HG03025 (cell line): ENCODE results near the gene SLC25A25.
"Not testable (repeated sequence)": the region's sequence is repeated elsewhere in the genome, so short reads cannot be mapped to it uniquely, and the experiment has no call there.

Experiments used
- ATAC-seq: cut with Tn5 transposase; IDR thresholded peaks from one replicate; pipeline ENCODE4 v1.9.1; 2021; ENCODE audit warnings: mild to moderate bottlenecking, moderate library complexity; ENCODE audit not compliant: unreplicated experiment, low FRiP score

Gene SLC25A25

GRCh38 chr9:128071475-128071874 is 3.4 kb downstream of the SLC25A25 start:
- not testable (repeated sequence) for ATAC-seq

DNA sequence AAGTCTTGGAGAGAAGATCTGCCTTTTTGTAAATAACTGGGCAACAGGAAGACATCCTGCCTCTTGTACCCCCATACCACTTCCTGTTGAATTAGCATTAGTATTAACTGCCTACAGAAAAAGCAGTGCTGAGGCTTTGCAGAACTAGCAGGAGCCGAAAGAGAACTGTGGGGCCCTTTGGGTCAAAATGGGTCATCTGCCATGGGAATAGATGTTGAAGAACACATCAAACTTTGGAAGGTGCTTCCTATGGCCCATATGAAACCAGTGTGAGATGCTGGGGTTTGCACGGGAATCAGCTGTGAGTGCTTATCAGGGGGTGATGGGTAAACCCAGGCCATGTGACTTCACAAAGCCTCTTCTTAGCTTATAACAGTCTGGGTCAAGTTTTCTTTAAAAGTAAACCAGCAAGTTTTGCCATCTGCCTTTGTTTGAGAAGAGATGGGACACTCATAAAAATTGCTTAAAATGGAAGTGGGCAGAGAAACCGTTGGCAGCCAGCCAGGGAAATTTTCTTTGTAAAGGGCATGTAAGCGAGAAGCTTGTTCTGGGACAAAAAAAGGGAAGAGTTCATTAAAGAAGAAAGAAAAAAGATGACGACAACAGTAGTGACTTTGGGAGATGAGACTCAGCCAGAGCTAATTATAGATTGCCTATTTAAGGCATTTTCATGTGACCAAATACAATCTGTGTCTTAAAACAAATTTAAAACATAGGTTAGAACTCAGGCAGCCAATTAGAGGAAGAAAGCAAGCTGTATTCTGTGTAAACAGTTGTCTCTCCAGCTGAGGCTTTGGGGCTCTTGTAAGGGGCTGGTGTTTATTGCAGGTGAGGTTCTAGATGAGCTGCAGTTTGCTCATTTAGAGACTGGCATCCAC is 4.4 kb downstream of the SLC25A25 start:
- no peak for ATAC-seq

DNA sequence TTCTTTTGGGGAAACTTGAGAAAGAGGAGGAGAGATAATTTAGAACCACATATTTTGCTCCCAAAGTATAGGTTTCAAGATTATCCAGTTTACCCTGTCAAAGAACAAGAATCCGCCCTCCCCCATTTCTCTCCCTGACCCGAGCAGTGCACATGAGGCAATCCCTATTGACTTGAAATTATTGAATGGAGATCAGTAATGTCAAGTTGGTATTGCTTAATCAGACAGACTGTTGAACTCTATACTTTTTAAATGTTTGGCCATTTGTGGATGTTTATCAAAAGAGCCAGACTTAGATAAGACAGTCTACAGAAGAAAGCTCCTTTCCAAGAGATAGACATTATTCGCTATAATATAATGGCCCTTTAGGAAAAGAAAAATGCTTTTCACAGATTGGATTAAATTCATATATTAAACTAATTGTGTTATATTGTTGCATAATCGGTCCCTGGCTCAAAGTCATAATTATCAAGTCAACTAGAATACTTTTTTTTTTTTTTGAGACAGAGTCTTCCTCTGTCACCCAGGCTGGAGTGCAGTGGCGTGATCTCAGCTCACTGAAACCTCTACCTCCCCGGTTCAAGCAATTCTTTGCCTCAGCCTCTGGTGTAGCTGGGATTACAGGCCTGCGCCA is 5.3 kb downstream of the SLC25A25 start:
- ATAC-seq = no peak

DNA sequence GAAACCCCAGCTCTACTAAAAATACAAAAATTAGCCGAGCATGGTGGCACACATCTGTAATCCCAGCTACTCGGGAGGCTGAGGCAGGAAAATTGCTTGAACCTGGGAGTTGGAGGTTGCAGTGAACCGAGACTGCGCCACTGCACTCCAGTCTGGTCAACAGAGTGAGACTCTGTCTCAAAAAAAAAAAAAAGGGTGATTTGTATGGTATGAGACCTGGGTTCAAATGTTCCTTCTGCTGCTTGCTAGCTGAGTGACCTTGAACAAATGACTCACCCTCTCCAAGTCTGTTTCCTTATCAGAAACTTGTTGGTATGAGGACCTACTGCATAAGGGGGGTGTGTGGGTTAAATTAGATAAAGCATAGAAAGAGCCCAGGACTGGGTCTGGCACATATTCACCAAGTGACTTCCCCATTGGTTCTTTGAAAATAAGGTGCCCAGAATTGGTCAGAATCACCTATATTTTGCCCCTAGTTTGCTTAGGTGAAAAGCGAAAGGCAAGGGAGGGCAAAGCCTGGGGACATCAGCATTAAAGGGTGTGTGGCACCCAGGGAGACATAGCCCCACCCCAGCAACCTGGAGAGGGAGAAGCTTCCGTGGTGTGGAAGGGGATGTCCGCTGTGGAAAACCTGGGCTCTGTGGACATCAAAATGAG is 9.9 kb downstream of the SLC25A25 start:
- no peak for ATAC-seq

GRCh38 chr9:128078504-128079434 is 10.7 kb downstream of the SLC25A25 start:
- no peak for ATAC-seq

DNA sequence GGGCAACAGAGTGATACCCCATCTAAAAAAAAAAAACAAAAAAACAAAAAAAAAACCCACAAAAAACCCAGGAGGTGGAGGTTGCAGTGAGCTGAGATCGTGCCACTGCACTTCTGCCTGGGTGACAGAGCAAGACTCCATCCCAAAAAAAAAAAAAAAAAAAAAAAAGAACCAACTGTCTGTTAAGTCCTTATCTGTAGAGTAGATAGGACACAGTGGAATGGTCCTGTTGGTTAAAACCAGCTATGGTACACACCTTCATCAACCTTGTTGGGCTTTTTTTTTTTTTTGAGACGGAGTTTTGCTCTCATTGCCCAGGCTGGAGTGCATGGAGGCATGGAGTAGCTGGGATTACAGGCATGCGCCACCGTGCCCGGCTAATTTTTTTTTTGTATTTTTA is 12.2 kb downstream of the SLC25A25 start:
- ATAC-seq = no peak

DNA sequence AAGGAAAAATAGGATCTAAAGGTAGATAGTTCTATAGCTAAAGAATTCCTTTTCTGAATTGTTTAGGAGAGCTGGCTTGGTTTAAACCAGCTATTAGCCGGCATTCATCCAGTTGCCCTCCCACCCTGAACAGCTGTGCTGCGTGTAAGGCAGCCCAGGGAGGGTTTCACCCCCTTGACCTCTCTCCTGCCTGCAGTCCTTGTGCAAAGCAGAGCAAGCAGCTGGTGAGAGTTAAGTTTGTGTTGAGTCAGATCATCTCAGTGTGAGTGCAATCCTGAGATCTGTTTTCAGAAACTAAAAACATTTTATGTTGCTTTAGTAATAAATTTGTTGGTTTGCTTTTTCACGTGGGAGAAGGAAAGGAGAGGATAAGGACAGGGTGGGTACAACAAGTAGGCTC is 13.0 kb downstream of the SLC25A25 start:
- no peak for ATAC-seq

DNA sequence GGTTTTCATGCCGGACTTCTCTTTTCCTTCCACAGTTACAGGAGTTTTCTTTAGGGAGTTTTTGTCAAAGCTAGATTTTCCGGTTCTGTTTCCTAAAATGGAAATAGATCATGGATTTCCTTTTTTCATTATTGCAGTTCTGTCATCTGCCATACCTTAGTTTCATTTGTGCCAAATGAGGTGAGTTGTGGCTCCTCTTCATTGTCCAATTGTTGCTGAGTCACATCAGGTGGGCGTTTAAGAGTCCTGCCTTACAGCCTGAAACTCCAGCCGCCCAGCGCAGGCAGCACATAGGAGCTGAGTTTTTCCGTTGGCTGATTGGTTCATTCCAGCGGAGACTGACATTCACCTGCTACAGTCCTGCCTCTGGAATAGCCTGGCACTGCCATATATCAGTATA is 14.1 kb downstream of the SLC25A25 start:
- ATAC-seq = no peak

DNA sequence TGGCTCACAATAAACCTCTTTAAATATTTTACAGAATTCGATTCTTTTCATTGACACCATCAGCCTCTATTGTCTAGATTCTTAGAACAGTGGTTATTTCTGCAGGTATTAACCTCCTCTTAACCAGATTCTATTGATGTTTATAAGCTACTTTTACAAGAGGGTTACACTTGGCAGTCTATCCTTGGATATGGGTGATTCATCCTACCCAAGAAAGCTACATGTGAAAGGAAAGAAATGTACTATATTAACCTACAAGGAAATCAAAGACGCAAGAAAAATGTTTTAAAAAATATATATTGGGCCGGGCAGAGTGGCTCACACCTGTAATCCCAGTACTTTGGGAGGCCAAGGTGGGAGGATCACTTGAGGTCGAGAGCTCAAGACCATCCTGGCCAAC is 16.7 kb downstream of the SLC25A25 start:
- ATAC-seq = no peak

DNA sequence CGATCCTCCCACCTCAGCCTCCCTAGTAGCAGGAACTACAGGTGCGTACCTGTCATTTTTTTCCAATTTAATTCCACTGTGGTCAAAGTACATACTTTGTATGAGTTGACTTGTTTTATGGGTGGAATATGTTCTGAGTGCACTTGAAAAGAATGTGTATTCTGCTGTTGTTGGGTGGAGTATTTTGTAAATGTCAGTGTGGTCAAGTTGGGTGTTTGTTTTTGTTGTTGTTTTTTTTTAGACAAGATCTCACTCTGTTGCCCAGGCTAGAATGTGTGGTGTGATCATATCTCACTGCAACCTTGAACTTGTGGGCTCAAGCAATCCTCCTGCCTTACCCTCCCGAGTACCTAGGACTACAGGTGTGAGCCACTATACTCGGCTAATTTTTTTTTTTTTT is 17.9 kb downstream of the SLC25A25 start:
- ATAC-seq = no peak

DNA sequence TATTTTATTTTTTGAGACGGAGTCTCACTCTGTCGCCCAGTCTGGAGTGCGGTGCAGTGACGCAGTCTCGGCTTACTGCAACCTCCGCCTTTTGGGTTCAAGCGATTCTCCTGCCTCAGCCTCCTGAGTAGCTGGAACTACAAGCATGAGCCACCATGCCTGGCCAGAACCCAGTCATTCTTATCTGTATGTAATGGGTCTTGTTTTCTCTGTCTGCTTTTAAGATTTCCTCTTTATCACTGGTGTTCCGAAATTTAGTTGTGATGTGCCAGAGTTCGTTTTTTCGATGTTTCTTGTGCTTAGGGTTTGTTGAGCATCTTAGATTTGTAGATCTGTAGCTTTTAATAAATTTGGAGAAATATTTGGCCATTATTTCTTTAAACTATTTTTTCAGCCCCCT is 19.2 kb downstream of the SLC25A25 start:
- no peak for ATAC-seq

GRCh38 chr9:128088253-128088945 is 20.4 kb downstream of the SLC25A25 start:
- ATAC-seq = no peak

DNA sequence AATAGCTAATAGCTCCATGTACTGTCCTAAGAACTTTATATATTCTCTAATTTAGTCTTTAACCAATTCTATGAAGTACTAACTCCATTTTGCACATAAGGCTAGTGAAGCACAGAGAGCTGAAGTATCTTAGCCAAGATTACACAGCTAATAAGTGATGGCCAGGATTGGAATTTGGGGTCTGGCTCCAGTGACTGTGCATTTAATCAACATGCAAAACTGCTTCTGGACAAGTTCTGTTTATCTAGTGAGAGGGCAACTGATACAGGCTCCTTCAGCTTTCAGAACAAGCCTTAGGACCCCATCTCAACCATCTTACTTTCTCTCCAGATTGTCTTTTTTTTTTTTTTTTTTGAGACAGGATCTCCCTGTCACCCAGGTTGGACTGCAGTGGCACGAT is 21.3 kb downstream of the SLC25A25 start:
- ATAC-seq = no peak

DNA sequence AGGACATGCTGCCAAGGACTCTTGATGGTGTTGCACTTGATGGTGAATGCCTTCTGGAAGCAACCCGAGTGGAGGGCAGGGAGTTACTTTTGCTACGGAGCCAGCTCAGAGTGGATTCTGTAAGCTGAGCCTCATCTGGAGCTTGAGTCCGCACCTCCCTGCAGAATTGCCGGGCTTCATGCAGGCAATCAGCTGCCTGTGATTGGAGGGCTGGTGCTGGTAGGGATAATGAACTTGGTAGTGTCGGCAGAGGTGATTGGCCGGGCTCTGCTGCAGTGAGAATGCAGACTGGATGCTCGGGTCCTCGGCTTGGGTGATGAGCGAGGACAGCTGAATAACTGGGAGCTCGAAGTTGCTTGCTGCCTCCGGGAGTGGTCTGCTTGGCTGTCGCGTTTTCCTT is 23.1 kb downstream of the SLC25A25 start:
- ATAC-seq = no peak

DNA sequence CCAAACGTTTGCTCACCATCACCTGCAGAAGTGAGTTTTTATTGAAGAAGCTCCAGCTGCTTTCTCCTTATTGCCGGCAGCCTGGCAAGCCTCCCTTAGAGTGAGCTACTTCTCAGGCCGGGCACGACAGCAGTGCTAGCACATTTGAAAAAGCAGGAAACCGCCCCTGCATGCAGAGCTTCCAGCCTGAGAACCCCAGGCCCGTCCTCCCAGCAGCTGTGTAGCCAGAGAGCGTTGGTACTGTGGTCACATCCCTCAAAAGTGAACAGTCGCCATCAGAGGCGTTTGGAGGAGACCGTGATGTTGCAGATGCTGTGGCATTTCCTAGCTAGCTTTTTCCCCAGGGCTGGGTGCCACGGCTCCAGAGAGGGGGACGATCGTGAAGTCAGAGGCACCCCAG is 23.5 kb downstream of the SLC25A25 start:
- no peak for ATAC-seq

GRCh38 chr9:128092199-128092977 is 24.4 kb downstream of the SLC25A25 start:
- ATAC-seq = no peak

DNA sequence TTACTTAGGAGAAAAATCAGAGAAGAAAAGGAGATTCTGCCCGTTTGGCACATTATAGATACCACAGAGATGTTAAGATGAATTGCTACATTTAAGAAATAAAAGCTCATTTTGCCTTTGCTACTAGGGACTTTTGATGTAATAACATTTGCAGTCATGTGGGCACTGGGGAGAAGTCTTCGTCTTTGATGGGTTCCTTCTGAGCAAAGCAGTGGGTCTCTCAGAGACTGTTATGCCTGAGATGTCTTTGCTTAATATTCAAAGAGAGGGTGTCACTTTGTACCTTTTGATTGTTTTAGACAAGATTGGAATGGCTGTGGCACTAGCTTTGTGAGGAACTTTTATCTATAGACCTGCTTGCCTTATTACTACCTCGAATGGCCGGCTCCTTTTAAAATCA is 25.0 kb downstream of the SLC25A25 start:
- ATAC-seq = no peak

- no peak for ATAC-seq
These were observed 26.3 kb downstream of the SLC25A25 start for GRCh38 chr9:128094166-128094949.
